Body of pancreas (tissue), 4 donors: ENCODE data around the gene CTPS2. TPM values are rescaled to one million over a fixed set of nuclear protein-coding genes. Genes with fewer than 3 reads are reported as not detected.
"Not testable (repeated sequence)": the region's sequence is repeated elsewhere in the genome, so short reads cannot be mapped to it uniquely, and the experiment has no call there.

Experiments
- ATAC-seq: fragments of 150-250 bp; one replicate; pipeline ENCODE4 v1.9.1; 2016
- DNase-seq, 4 donors: peaks; one replicate each; pipeline ENCODE4 v3.0.0-alpha.2; 2019
- H3K27ac ChIP-seq, 4 donors: fragments of 200-600 bp; sonication (generic); 1 replicate in 3 of 4; 2 replicates in 1 of 4; pipeline versions ENCODE4 v1.5.1 to v1.6.1; 2016 to 2019; ENCODE audit warnings: mild to moderate bottlenecking in 1 of 4, mixed read lengths in 1 of 4, moderate library complexity in 1 of 4
- H3K27me3 ChIP-seq, 2 donors: fragments of 200-600 bp; sonication (generic); one replicate each; pipeline ENCODE4 v1.6.0; 2016; ENCODE audit warnings: mild to moderate bottlenecking in 1 of 2
- H3K36me3 ChIP-seq, 2 donors: fragments of 200-600 bp; sonication (generic); replicated peaks in 1 of 2; 2 replicates each; pipeline ENCODE4 v1.5.1; 2016; ENCODE audit warnings: low read depth in 2 of 2; ENCODE audit not compliant: insufficient read depth in 1 of 2
- H3K4me1 ChIP-seq: fragments of 200-600 bp; sonication (generic); one replicate; pipeline ENCODE4 v1.6.0; 2016
- H3K4me3 ChIP-seq, 2 donors: fragments of 200-600 bp; sonication (generic); 1 replicate in 1 of 2; 2 replicates in 1 of 2; pipeline ENCODE4 v1.5.1; 2016 to 2019
- H3K9me3 ChIP-seq, 3 donors: fragments of 200-600 bp; sonication (generic); 1 replicate in 2 of 3; 2 replicates in 1 of 3; pipeline ENCODE4 v1.5.1; 2016
- POLR2A ChIP-seq, 3 donors: fragments of 450-650 bp; IDR thresholded peaks; one replicate each; pipeline ENCODE4 v1.6.1; 2016; ENCODE audit warnings: antibody characterized with exemption in 3 of 3, mild to moderate bottlenecking in 2 of 3
- WGBS, 2 donors: methylation state at CpG; one replicate each; pipeline ENCODE4 v1.1.5; 2017; 5-methylcytosine and 5-hydroxymethylcytosine counted together
- intact Hi-C: fragments of 100-400 bp; cut with DNase I; formaldehyde crosslinking; loops from one replicate; pipeline ENCODE4 v1.15.1; 2023
- total RNA-seq, 2 donors: library from RNA; depleted of rRNA; stranded (reverse); fragments of >200 nt; gene quantifications; one replicate each; pipeline ENCODE4 v1.1.0, GENCODE V29; 2016
- TF ChIP-seq, protein P1 (sequence below), 7 experiments: fragments of 450-650 bp in 4 of 7; fragments of 200-600 bp in 3 of 7; sonication (generic) in 3 of 7; IDR thresholded peaks; one replicate each; pipeline ENCODE4 v1.5.1; 2016 to 2019; ENCODE audit warnings: antibody characterized with exemption in 7 of 7

CTPS2 gene
- total RNA-seq, 2 donors from 2014 or later, result 13.2 to 16.6 TPM

DNA sequence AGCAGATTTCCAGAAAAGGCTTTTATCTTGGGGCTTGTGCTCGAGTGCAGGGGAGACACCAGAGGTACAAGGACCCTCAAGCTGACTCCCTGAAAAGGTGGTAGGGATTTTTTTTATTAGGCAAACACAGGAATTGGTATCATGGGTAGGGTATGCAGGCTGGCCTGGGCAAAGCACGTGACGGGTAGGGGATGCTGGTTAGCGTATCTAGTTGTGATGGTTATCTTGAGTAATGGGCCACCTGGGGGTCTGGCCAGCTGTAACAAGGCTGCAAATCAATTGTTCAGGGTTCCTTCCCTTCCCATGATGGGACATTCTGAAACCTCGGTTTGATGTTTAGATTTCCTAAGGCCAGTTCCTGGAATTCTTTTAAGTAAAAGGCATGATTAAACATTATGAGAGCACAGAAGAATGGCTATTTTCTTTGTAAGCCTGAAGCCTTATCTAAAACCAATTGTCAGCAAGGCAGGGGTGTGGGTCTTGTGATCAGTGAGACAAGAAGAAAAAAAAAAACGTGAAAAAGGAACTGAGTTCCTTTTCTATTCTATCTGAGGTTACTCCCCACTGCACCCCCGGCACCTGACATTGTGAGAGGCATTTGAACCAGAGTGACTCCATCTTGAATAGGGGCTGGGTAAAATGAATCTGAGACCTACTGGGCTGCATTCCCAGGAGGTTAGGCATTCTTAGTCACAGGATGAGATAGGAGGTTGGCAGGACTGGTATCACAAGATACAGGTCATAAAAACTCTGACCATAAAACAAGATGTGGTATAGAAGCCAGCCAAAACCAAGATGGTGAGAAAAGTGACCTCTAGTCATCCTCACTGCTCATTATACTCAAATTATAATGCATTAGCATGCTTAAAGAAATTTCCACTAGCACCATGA is 126.7 kb downstream of the CTPS2 start:
- Histone ChIP-seq H3K36me3 (no peaks in the 10 kb centered on the region), H3K27me3 (no peaks in the 10 kb centered on the region), H3K9me3 (no peaks in the 10 kb centered on the region), H3K27ac (no peak overlapping the region), H3K4me3 (no peak overlapping the region), H3K4me1 (no peaks in the 10 kb centered on the region)
- no peak for DNase-seq
- intact Hi-C loops, result no loop called here
- WGBS, 2 donors, result 68 to 70% methylated on average over 6 to 7 of the region's 7 CpGs
- no peak for ATAC-seq
- TF ChIP-seq POLR2A (IDR thresholded peaks at IDR 0.05), result no peak
- TF ChIP-seq, protein P1, sequence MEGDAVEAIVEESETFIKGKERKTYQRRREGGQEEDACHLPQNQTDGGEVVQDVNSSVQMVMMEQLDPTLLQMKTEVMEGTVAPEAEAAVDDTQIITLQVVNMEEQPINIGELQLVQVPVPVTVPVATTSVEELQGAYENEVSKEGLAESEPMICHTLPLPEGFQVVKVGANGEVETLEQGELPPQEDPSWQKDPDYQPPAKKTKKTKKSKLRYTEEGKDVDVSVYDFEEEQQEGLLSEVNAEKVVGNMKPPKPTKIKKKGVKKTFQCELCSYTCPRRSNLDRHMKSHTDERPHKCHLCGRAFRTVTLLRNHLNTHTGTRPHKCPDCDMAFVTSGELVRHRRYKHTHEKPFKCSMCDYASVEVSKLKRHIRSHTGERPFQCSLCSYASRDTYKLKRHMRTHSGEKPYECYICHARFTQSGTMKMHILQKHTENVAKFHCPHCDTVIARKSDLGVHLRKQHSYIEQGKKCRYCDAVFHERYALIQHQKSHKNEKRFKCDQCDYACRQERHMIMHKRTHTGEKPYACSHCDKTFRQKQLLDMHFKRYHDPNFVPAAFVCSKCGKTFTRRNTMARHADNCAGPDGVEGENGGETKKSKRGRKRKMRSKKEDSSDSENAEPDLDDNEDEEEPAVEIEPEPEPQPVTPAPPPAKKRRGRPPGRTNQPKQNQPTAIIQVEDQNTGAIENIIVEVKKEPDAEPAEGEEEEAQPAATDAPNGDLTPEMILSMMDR (IDR thresholded peaks at IDR 0.05), result no peak

DNA sequence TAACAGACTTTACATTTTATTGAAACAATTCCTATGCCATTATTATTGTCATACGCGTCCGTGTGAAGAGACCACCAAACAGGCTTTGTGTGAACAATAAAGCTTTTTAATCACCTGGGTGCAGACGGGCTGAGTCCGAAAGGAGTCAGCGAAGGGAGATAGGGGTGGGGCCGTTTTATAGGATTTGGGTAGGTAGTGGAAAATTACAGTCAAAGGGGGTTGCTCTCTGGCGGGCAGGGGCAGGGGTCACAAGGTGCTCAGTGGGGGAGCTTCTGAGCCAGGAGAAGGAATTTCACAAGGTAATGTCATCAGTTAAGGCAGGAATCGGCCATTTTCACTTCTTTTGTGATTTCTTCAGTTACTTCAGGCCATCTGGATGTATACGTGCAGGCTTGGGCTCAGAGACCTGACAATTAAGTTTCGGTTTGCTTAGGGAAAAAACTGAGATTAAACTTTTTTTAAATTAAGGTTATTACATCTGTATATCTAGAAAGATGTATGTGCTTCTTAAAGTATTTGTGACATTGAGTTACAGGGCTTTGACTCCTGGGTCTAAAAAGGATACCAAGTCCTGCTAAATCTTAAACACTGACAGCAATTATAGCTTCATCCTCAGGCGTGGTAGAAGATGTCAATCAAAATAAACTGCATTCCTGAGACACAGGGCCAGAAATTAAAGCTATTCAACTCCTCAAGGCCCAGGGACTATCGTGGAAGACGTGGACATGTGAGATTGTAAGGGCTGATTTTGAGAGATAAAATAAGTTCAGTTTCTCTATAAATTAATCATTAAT is 132.3 kb downstream of the CTPS2 start:
- H3K9me3 ChIP-seq, H3K4me3 ChIP-seq, intact Hi-C loops, DNase-seq, H3K36me3 ChIP-seq, ATAC-seq, H3K27me3 ChIP-seq, H3K4me1 ChIP-seq, H3K27ac ChIP-seq: not testable (repeated sequence)
- WGBS, 2 donors, result 59 to 62% methylated on average over 14 of the region's 14 CpGs

DNA sequence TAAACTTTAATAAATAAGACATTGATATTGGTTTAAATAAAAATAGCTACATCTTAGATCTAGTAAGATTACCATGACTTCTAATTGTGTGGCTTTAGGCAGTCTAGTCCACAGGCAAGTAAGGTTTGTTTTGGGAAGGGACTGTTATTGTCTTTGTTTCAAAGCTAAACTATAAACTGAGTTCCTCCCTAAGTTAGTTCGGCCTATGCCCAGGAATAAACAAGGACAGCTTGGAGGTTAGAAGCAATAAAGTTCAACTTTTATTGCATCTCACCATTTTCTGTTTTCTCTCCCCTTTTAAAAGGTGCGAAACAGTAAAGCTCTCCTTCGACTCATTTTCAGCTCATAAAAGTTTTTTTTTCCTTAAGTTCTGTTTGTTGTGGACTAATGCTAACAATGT is 133.0 kb downstream of the CTPS2 start:
- WGBS, 2 donors, result 54 to 64% methylated on average over 3 of the region's 3 CpGs
- Histone ChIP-seq H3K27ac (no peak overlapping the region), H3K36me3 (no peaks in the 10 kb centered on the region), H3K4me1 (no peaks in the 10 kb centered on the region), H3K27me3 (no peaks in the 10 kb centered on the region), H3K4me3 (no peak overlapping the region), H3K9me3 (no peaks in the 10 kb centered on the region)
- DNase-seq, result no peak
- no peak for TF ChIP-seq POLR2A (IDR thresholded peaks at IDR 0.05)
- TF ChIP-seq, protein P1 (IDR thresholded peaks at IDR 0.05), result no peak
- intact Hi-C loops, result no loop called here
- ATAC-seq, result no peak

DNA sequence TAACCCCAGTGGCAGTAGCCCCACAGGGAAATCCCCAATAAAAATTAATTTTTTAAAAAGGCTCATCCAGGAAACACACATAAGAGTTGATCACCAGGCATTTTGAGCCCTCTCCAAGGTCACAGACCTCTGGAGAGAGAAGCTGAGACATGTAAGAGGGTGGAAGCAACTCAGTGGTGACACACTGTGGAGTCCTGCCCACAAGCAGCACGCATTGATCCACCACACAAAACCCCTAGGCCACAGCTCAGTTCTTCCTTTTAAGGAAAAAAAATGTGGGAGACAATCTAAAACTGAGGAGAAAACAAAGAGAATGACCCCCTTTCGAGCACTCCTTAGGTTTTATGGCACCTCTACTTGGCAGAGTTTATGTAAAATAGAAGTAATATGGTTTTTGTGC is 134.3 kb downstream of the CTPS2 start:
- DNase-seq, result no peak
- no peak for TF ChIP-seq POLR2A (IDR thresholded peaks at IDR 0.05)
- TF ChIP-seq, protein P1 (IDR thresholded peaks at IDR 0.05), result no peak
- 65 to 72% methylated on average over 2 of the region's 2 CpGs for WGBS, 2 donors
- intact Hi-C loops, result no loop called here
- no peak overlapping the region for H3K27ac ChIP-seq
- H3K4me3 ChIP-seq, result no peak overlapping the region
- no peaks in the 10 kb centered on the region for H3K27me3 ChIP-seq
- H3K9me3 ChIP-seq, result no peaks in the 10 kb centered on the region
- ATAC-seq, result no peak
- H3K36me3 ChIP-seq, result no peaks in the 10 kb centered on the region
- no peaks in the 10 kb centered on the region for H3K4me1 ChIP-seq

DNA sequence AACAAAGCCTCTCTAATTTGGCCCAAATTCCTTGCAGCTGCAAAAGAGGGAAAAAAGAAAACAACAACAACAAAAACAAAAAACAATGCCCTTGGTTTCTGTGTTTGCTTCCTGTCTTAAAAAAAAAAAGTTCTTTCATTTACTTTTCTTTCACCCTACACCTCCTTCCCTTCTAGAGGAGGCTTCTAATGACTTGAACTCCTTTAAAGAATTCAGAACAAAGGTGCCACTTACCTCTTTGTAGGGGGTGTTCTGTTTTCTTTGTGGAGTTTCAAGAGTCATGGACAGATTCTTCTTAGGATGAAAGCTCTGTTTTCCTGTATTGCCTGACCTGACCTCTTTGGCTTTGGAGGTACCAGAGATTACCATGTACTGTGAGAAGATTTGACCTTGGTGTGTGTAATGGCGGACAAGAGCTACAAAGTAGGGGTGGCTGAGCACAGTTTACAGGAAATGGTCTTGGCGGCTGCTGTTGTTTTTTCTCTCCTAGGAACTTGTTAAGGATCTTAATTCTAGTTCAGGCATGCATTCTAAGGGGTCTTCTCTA is 134.9 kb downstream of the CTPS2 start:
- WGBS, 2 donors, result 68 to 79% methylated on average over 2 of the region's 2 CpGs
- Histone ChIP-seq H3K27ac (no peak overlapping the region), H3K27me3 (no peaks in the 10 kb centered on the region), H3K9me3 (no peaks in the 10 kb centered on the region), H3K4me1 (no peaks in the 10 kb centered on the region), H3K4me3 (no peak overlapping the region), H3K36me3 (no peaks in the 10 kb centered on the region)
- ATAC-seq (no peak), DNase-seq (no peak)
- intact Hi-C loops, result no loop called here
- TF ChIP-seq, protein P1 (IDR thresholded peaks at IDR 0.05), result no peak

DNA sequence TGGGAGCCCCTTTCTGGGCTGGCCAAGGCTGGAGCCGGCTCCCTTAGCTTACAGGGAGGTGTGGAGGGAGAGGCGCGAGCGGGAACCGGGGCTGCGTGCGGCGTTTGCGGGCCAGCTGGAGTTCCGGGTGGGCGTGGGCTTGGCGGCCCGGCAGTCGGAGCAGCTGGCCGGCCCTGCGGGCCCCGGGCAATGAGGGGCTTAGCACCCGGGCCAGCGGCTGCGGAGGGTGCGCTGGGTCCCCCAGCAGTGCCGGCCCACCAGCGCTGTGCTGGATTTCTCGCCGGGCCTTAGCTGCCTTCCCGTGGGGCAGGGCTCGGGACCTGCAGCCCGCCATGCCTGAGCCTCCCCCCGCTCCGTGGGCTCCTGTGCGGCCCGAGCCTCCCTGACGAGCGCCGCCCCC is 137.1 kb downstream of the CTPS2 start:
- DNase-seq, H3K4me1 ChIP-seq, ATAC-seq, H3K9me3 ChIP-seq, H3K36me3 ChIP-seq, H3K27ac ChIP-seq, H3K4me3 ChIP-seq, H3K27me3 ChIP-seq, intact Hi-C loops: not testable (repeated sequence)
- 80 to 98% methylated on average over 7 to 9 of the region's 35 CpGs for WGBS, 2 donors
